CD4-positive, CD25-positive, alpha-beta regulatory T cell (primary cell): ENCODE measurements around the gene OSBPL8. TPM values are rescaled to one million over a fixed set of nuclear protein-coding genes. Genes with fewer than 3 reads are reported as not detected.
A peak's percentile ranks its signal among the peaks of the same experiment; 100 is the strongest.

Experiments
- ATAC-seq, 2 donors: fragments of 150-1000 bp; cut with Tn5 transposase; one replicate each; pipeline ENCODE4 v1.10.0; 2021; ENCODE audit warnings: low read depth in 2 of 2, moderate number of reproducible peaks in 2 of 2, moderate library complexity in 1 of 2
- DNase-seq, 3 donors: peaks; one replicate each; pipeline versions ENCODE4 v3.0.0 to v3.0.0-alpha.2; 2012 to 2022; ENCODE audit warnings: mixed read lengths in 1 of 3
- H3K27ac ChIP-seq: one replicate; pipeline ENCODE4 v1.7.0; 2013; ENCODE audit warnings: mild to moderate bottlenecking, low read length; ENCODE audit not compliant: insufficient read depth, poor library complexity, severe bottlenecking
- H3K27me3 ChIP-seq: one replicate; pipeline ENCODE4 v1.7.0; 2013; ENCODE audit warnings: low read length; ENCODE audit not compliant: control insufficient read depth, insufficient read depth
- H3K36me3 ChIP-seq: one replicate; pipeline ENCODE4 v1.7.0; 2013; ENCODE audit warnings: mild to moderate bottlenecking, low read length, moderate library complexity; ENCODE audit not compliant: control insufficient read depth, insufficient read depth
- H3K4me1 ChIP-seq: 2 replicates; pipeline ENCODE4 v1.7.0; 2013; ENCODE audit warnings: mild to moderate bottlenecking, low read length; ENCODE audit not compliant: insufficient read depth, control insufficient read depth, poor library complexity, severe bottlenecking
- H3K4me3 ChIP-seq: one replicate; pipeline ENCODE4 v1.7.0; 2013; ENCODE audit warnings: low read depth, mild to moderate bottlenecking, low read length, moderate library complexity
- H3K9me3 ChIP-seq, 2 experiments: 1 replicate in 1 of 2; 2 replicates in 1 of 2; pipeline ENCODE4 v1.7.0; 2013; ENCODE audit warnings: low read length in 2 of 2, mild to moderate bottlenecking in 1 of 2, moderate library complexity in 1 of 2; ENCODE audit not compliant: control insufficient read depth in 2 of 2
- H3K27ac Mint-ChIP-seq, 3 donors: one replicate each; pipeline ENCODE4 v1.8.0; 2020 to 2022; ENCODE audit warnings: mild to moderate bottlenecking in 3 of 3, mixed read lengths in 3 of 3, moderate library complexity in 2 of 3
- H3K27me3 Mint-ChIP-seq: one replicate; pipeline ENCODE4 v1.8.0; 2022; ENCODE audit warnings: mild to moderate bottlenecking, mixed read lengths
- H3K36me3 Mint-ChIP-seq: one replicate; pipeline ENCODE4 v1.8.0; 2020; ENCODE audit warnings: mixed read lengths
- H3K4me1 Mint-ChIP-seq, 4 donors: one replicate each; pipeline ENCODE4 v1.8.0; 2020 to 2022; ENCODE audit warnings: mixed read lengths in 4 of 4, mild to moderate bottlenecking in 1 of 4
- H3K4me3 Mint-ChIP-seq, 4 donors: one replicate each; pipeline ENCODE4 v1.8.0; 2020 to 2022; ENCODE audit warnings: mild to moderate bottlenecking in 4 of 4, mixed read lengths in 4 of 4, moderate library complexity in 3 of 4
- H3K9me3 Mint-ChIP-seq, 7 donors: one replicate each; pipeline ENCODE4 v1.8.0; 2020 to 2022; ENCODE audit warnings: mixed read lengths in 7 of 7, mild to moderate bottlenecking in 3 of 7, moderate library complexity in 2 of 7
- polyA plus RNA-seq, 4 donors: library from polyadenylated mRNA; unstranded; fragments of 300-500 nt; fragmentation: Illumina TruSeq; gene quantifications; one replicate each; pipeline ENCODE4 v1.2.3, GENCODE V29; 2021
- total RNA-seq: library from RNA; stranded (reverse); gene quantifications from one replicate; pipeline ENCODE4 v1.2.3, GENCODE V29; 2022

The OSBPL8 gene
- total and polyA plus RNA-seq, 5 donors from 2014 or later, result 129 to 195 (median 172) TPM

DNA sequence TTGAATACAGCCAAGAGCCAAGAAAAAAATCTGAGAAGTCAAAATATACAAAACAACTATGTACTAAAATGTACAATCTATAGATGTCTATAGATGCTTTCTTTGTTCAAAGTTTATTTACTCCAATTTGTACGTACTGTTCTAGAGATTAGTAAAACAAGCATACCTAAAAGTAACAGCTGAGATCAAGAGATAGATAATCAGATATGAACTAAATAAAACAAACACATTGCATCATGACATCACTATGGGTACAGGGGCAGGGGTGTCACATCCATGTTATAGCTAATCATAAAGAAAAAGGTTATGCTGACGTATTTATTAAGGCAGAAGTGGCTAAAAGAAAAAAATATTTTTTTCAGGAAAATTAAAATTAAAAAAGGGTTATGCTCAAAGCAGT, 139.3 kb downstream of the OSBPL8 start:
- no peak overlapping the region for H3K27ac ChIP-seq
- Mint-ChIP-seq H3K4me1 (peaks cover 32 to 53% (median 38%) of the 10 kb centered on the region in 4 donors), H3K27me3 (no peaks in the 10 kb centered on the region), H3K27ac (no peak overlapping the region), H3K4me3 (no peak overlapping the region), H3K9me3 (peaks cover 0 to 5% (median 0%) of the 10 kb centered on the region in 7 donors), H3K36me3 (peaks cover 3% of the 10 kb centered on the region)
- no peaks in the 10 kb centered on the region for H3K36me3 ChIP-seq
- no peaks in the 10 kb centered on the region for H3K27me3 ChIP-seq
- DNase-seq (no peak), ATAC-seq (no peak)
- peaks cover 8 to 11% of the 10 kb centered on the region in 2 experiments for H3K9me3 ChIP-seq
- H3K4me1 ChIP-seq, result peaks cover 20% of the 10 kb centered on the region
- peak overlapping the region; percentile 4 for H3K4me3 ChIP-seq

DNA sequence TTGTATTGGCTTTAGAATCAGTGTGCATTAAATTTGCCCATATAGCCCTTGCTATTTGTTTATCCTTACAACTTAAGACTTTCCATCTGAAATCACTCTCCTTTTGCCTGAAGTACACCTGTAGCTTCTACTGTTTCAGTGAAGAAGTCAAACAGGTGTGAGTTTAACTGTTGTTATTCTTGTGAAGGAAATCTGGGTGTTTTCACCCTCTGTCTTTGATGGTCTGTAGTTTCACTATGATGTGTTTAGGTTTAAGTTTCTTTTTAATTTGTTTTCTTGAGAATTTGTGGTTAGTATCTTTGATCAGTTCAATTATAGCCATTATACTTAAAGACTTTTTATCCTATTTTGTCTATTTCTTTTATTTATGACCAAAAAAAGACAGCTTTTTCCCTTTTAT, 142.5 kb downstream of the OSBPL8 start:
- peak overlapping the region; percentile 8 for H3K27ac ChIP-seq
- H3K4me1 Mint-ChIP-seq, result peaks cover 15 to 40% (median 27%) of the 10 kb centered on the region in 4 donors
- peak in 2 of 3 donors; percentile 11 to 84 for DNase-seq
- H3K27me3 ChIP-seq, result no peaks in the 10 kb centered on the region
- peaks cover 0 to 3% (median 0%) of the 10 kb centered on the region in 7 donors for H3K9me3 Mint-ChIP-seq
- no peaks in the 10 kb centered on the region for H3K27me3 Mint-ChIP-seq
- H3K27ac Mint-ChIP-seq, result peak overlapping the region; percentile 27 to 80 (median 50)
- H3K4me3 ChIP-seq, result peak overlapping the region; percentile 38
- H3K4me1 ChIP-seq, result peaks cover 20% of the 10 kb centered on the region
- peak overlapping the region; percentile 15 to 30 (median 26) for H3K4me3 Mint-ChIP-seq
- peak in 1 of 2 donors; percentile 34 for ATAC-seq
- H3K36me3 Mint-ChIP-seq, result peaks cover 8% of the 10 kb centered on the region
- H3K9me3 ChIP-seq, result no peaks in the 10 kb centered on the region
- no peaks in the 10 kb centered on the region for H3K36me3 ChIP-seq

DNA sequence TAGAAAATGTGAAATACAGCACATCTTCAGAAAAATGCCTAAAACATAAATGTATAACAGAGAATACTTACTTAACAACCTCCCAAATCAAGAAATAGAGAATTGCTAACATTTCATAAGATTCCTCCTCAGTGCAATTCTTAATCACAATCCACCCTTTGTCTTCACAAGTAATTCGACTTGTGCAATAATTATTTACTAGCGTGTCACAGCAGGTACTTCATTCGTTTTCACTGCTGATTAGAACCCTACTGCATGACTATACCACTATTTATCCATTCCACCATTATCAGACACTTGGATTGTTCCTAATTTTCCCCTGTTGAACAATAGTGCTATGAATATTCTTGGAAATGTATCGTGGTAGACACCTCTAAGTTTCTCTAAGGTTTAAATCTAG, 146.4 kb downstream of the OSBPL8 start:
- H3K9me3 Mint-ChIP-seq, result peaks cover 0 to 4% (median 0%) of the 10 kb centered on the region in 7 donors
- H3K4me1 Mint-ChIP-seq, result peaks cover 26 to 32% (median 28%) of the 10 kb centered on the region in 4 donors
- Histone ChIP-seq H3K36me3 (peaks cover 7% of the 10 kb centered on the region), H3K27ac (no peak overlapping the region), H3K4me1 (peaks cover 13% of the 10 kb centered on the region), H3K27me3 (no peaks in the 10 kb centered on the region), H3K4me3 (no peak overlapping the region), H3K9me3 (no peaks in the 10 kb centered on the region)
- H3K27ac Mint-ChIP-seq, result peak overlapping the region in 1 of 3 donors; percentile 16
- H3K4me3 Mint-ChIP-seq, result no peak overlapping the region
- H3K27me3 Mint-ChIP-seq, result no peaks in the 10 kb centered on the region
- H3K36me3 Mint-ChIP-seq, result peaks cover 16% of the 10 kb centered on the region
- no peak for ATAC-seq
- DNase-seq, result no peak

DNA sequence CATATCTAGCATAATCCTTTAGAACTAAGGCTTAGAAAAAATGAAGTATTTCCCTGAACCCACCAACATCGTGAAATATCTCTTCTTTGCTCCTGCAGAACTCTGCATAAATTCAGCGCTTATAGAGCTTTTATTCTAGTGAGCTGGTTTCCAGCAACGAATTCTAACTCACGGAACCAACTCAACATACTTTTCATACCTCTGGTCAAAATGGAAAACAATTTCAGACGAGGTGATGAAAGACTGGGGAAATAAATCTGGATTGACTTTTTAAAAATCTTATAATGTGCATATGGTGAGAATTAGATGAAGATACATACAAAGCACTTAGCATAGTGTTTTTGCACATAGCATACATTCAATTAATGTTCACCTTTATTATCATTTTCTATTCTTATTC, 148.8 kb downstream of the OSBPL8 start:
- Histone ChIP-seq H3K27me3 (no peaks in the 10 kb centered on the region), H3K36me3 (peaks cover 10% of the 10 kb centered on the region), H3K27ac (no peak overlapping the region), H3K4me1 (no peaks in the 10 kb centered on the region), H3K9me3 (no peaks in the 10 kb centered on the region), H3K4me3 (no peak overlapping the region)
- no peak overlapping the region for H3K4me3 Mint-ChIP-seq
- H3K4me1 Mint-ChIP-seq, result peaks cover 12 to 17% (median 13%) of the 10 kb centered on the region in 4 donors
- no peaks in the 10 kb centered on the region for H3K27me3 Mint-ChIP-seq
- H3K27ac Mint-ChIP-seq, result no peak overlapping the region
- peaks cover 0 to 4% (median 0%) of the 10 kb centered on the region in 7 donors for H3K9me3 Mint-ChIP-seq
- DNase-seq (no peak), ATAC-seq (no peak)
- H3K36me3 Mint-ChIP-seq, result peaks cover 15% of the 10 kb centered on the region

DNA sequence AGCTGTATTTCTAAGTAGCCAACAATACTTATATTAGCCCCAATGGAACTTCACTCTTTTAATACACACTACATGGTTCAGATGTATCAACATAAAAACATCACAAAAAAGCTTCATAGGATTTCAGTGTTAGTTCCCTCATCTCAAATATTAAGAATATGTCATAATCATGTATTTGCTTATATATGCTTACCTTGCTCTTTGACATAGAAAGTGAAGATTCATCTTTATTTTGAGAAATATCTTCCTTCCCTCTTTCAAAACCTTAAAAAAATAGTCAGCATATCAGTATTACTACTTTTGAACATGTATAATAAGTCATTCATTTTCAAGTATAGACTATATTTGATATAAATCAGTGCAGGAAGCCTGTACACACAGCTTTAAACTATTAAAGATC, 149.2 kb downstream of the OSBPL8 start:
- no peak for DNase-seq
- Histone ChIP-seq H3K9me3 (no peaks in the 10 kb centered on the region), H3K27ac (no peak overlapping the region), H3K4me1 (no peaks in the 10 kb centered on the region), H3K4me3 (no peak overlapping the region), H3K27me3 (no peaks in the 10 kb centered on the region), H3K36me3 (peaks cover 10% of the 10 kb centered on the region)
- Mint-ChIP-seq H3K27me3 (no peaks in the 10 kb centered on the region), H3K9me3 (peaks cover 0 to 4% (median 0%) of the 10 kb centered on the region in 7 donors), H3K36me3 (peaks cover 19% of the 10 kb centered on the region), H3K4me3 (no peak overlapping the region), H3K4me1 (peaks cover 12 to 17% (median 13%) of the 10 kb centered on the region in 4 donors), H3K27ac (no peak overlapping the region)
- no peak for ATAC-seq

DNA sequence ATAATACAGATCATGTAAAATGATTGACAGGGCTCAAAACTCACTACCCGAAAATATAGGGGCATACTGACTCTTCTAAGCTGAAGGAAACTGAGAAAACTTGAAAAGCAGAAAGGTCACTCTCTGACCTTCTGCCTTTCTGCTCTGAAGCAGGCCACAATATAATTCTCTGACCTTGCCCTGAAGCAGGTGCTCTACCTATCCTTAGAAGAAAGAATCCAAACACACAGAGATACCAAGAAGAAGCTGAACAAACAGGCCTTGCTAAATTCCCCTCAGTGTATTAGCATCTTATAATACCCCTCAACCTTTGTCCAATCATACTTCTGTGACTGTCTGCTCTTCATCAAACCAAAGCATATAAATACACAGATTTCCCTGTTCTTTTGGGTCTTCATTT, 150.5 kb downstream of the OSBPL8 start:
- H3K27me3 Mint-ChIP-seq, result no peaks in the 10 kb centered on the region
- ATAC-seq (no peak), DNase-seq (no peak)
- no peaks in the 10 kb centered on the region for H3K9me3 ChIP-seq
- no peak overlapping the region for H3K4me3 Mint-ChIP-seq
- H3K27ac ChIP-seq, result no peak overlapping the region
- no peaks in the 10 kb centered on the region for H3K27me3 ChIP-seq
- no peaks in the 10 kb centered on the region for H3K4me1 ChIP-seq
- peak overlapping the region in 2 of 3 donors; percentile 4 to 37 for H3K27ac Mint-ChIP-seq
- peaks cover 23% of the 10 kb centered on the region for H3K36me3 Mint-ChIP-seq
- peaks cover 10% of the 10 kb centered on the region for H3K36me3 ChIP-seq
- H3K9me3 Mint-ChIP-seq, result peaks cover 0 to 4% (median 0%) of the 10 kb centered on the region in 7 donors
- H3K4me1 Mint-ChIP-seq, result peaks cover 12 to 15% (median 13%) of the 10 kb centered on the region in 4 donors
- no peak overlapping the region for H3K4me3 ChIP-seq

DNA sequence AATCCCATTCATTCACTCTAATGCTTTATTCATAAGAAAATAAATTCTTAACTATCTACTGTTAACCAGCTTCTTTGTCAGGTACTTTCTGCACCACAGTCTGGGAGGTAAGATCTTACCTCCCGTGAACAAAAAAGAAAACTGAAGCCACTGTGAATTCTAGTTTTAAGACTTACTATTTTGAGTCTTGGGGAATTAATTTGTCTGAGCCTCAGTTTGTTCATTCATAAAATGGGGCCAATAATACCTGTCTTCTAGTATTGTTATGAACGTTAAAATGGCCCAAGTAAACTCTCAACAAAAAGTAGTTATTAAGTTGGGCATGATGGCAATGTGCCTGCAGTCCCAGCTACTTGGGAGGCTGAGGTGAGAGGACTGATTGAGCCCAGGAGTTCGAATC, 151.9 kb downstream of the OSBPL8 start:
- H3K9me3 Mint-ChIP-seq, result peaks cover 0 to 1% (median 0%) of the 10 kb centered on the region in 7 donors
- ATAC-seq, result no peak
- no peaks in the 10 kb centered on the region for H3K27me3 Mint-ChIP-seq
- Histone ChIP-seq H3K27me3 (no peaks in the 10 kb centered on the region), H3K27ac (no peak overlapping the region), H3K9me3 (no peaks in the 10 kb centered on the region), H3K4me3 (no peak overlapping the region), H3K4me1 (no peaks in the 10 kb centered on the region), H3K36me3 (peaks cover 13% of the 10 kb centered on the region)
- peaks cover 18% of the 10 kb centered on the region for H3K36me3 Mint-ChIP-seq
- peaks cover 10 to 17% (median 12%) of the 10 kb centered on the region in 4 donors for H3K4me1 Mint-ChIP-seq
- H3K27ac Mint-ChIP-seq, result no peak overlapping the region
- DNase-seq, result no peak
- no peak overlapping the region for H3K4me3 Mint-ChIP-seq

DNA sequence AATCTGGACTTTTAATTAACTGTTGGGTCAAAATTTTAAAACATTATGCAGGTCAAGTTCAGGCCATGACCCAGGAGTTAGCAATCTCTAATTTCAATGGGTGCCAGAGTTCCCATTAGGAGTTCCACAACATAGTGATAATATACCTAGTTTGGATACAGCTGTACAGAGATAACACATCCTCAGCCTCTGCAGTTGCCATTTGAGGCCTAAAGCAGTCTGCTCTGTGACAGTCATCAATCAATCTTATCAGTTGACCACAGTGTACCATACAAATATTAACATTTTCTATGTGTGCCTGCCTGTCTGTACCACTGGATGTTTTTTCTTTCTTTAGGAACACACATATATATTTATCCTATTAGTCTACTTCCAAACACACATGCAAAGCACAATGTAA, 157.3 kb downstream of the OSBPL8 start:
- DNase-seq, result no peak
- Histone ChIP-seq H3K9me3 (no peaks in the 10 kb centered on the region), H3K27me3 (no peaks in the 10 kb centered on the region), H3K4me3 (no peak overlapping the region), H3K36me3 (peaks cover 57% of the 10 kb centered on the region), H3K4me1 (no peaks in the 10 kb centered on the region), H3K27ac (no peak overlapping the region)
- H3K9me3 Mint-ChIP-seq, result no peaks in the 10 kb centered on the region
- peaks cover 0 to 11% (median 2%) of the 10 kb centered on the region in 4 donors for H3K4me1 Mint-ChIP-seq
- H3K27me3 Mint-ChIP-seq, result no peaks in the 10 kb centered on the region
- peaks cover 27% of the 10 kb centered on the region for H3K36me3 Mint-ChIP-seq
- H3K27ac Mint-ChIP-seq, result peak overlapping the region in 1 of 3 donors; percentile 17
- no peak overlapping the region for H3K4me3 Mint-ChIP-seq
- ATAC-seq, result no peak
